ENCODE data around the gene C21orf58. TPM values are rescaled to one million over a fixed set of nuclear protein-coding genes. Genes with fewer than 3 reads are reported as not detected.
A peak's percentile ranks its signal among the peaks of the same experiment; 100 is the strongest.

C21orf58 gene
- total RNA-seq, 1 experiment from 2014 or later, result 28.2 TPM

DNA sequence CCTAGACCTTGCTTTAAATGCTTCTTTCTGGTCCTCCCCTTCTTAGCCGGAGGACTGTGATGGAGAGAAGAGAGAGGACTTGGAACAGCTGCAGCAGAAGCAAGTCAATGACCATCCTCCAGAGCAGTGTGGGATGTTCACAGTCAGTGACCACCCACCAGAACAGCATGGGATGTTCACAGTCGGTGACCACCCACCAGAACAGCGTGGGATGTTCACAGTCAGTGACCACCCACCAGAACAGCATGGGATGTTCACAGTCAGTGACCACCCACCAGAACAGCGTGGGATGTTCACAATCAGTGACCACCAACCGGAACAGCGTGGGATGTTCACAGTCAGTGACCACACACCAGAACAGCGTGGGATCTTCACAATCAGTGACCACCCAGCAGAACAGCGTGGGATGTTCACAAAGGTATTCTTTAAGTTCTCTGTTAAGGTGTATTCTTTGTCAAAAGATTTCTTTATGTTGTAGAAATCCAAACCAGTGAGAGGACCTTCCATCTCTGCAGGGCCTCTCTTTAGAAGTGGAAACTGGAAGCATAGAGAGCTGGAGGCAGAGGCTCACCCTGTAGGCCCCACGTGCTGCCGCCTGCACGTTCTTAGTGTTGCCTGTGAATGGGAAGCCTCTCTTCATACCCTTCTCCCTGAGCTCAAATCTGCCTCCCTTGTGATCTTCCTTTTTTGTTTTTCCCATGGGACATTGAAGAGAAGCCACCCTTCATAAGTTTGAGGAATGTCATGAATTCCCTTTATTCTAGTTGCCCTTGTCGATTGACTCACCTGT is 10.9 kb upstream of the C21orf58 start:
- no peak for DNase-seq
- intact Hi-C loops (cut with micrococcal nuclease; ENCODE audit: unreplicated experiment), result no loop called here
- no peaks in the 10 kb centered on the region for H3K4me1 Mint-ChIP-seq (ENCODE audit: low read depth, unreplicated experiment)
- no peak overlapping the region for H3K4me3 Mint-ChIP-seq (ENCODE audit: low read depth, unreplicated experiment)
- peaks cover 30% of the 10 kb centered on the region for H3K36me3 Mint-ChIP-seq (ENCODE audit: insufficient read depth, unreplicated experiment)
- TF ChIP-seq, protein P1, sequence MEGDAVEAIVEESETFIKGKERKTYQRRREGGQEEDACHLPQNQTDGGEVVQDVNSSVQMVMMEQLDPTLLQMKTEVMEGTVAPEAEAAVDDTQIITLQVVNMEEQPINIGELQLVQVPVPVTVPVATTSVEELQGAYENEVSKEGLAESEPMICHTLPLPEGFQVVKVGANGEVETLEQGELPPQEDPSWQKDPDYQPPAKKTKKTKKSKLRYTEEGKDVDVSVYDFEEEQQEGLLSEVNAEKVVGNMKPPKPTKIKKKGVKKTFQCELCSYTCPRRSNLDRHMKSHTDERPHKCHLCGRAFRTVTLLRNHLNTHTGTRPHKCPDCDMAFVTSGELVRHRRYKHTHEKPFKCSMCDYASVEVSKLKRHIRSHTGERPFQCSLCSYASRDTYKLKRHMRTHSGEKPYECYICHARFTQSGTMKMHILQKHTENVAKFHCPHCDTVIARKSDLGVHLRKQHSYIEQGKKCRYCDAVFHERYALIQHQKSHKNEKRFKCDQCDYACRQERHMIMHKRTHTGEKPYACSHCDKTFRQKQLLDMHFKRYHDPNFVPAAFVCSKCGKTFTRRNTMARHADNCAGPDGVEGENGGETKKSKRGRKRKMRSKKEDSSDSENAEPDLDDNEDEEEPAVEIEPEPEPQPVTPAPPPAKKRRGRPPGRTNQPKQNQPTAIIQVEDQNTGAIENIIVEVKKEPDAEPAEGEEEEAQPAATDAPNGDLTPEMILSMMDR (IDR thresholded peaks at IDR 0.05; ENCODE audit: unreplicated experiment), result no peak
- no peak overlapping the region for H3K27ac Mint-ChIP-seq (ENCODE audit: unreplicated experiment)
- CTCF ChIA-PET, result interaction anchor here (0.6 kb wide), 1 partner anchor 312 kb away, joined by 3 read pairs; no protein-coding TSS in a partner anchor
- H3K9me3 Mint-ChIP-seq (ENCODE audit: low read depth, unreplicated experiment), result no peaks in the 10 kb centered on the region
- BruUV-seq (replicated peaks), result no TSS peak
- H3K27me3 Mint-ChIP-seq (ENCODE audit: unreplicated experiment), result no peaks in the 10 kb centered on the region

GRCh38 chr21:46329796-46330195 is 6.1 kb upstream of the C21orf58 start:
- Mint-ChIP-seq H3K27ac (ENCODE audit: unreplicated experiment) (no peak overlapping the region), H3K9me3 (ENCODE audit: low read depth, unreplicated experiment) (no peaks in the 10 kb centered on the region), H3K4me3 (ENCODE audit: low read depth, unreplicated experiment) (no peak overlapping the region), H3K27me3 (ENCODE audit: unreplicated experiment) (no peaks in the 10 kb centered on the region), H3K36me3 (ENCODE audit: insufficient read depth, unreplicated experiment) (peaks cover 45% of the 10 kb centered on the region), H3K4me1 (ENCODE audit: low read depth, unreplicated experiment) (peaks cover 15% of the 10 kb centered on the region)
- no TSS peak for BruUV-seq (replicated peaks)
- intact Hi-C loops (cut with micrococcal nuclease; ENCODE audit: unreplicated experiment), result no loop called here
- DNase-seq, result no peak
- CTCF ChIA-PET, result no interaction called here
- TF ChIP-seq, protein P1 (IDR thresholded peaks at IDR 0.05; ENCODE audit: unreplicated experiment), result no peak

- H3K36me3 Mint-ChIP-seq (ENCODE audit: insufficient read depth, unreplicated experiment), result peaks cover 55% of the 10 kb centered on the region
- intact Hi-C loops (cut with micrococcal nuclease; ENCODE audit: unreplicated experiment), result no loop called here
- CTCF ChIA-PET, result no interaction called here
- H3K4me1 Mint-ChIP-seq (ENCODE audit: low read depth, unreplicated experiment), result peaks cover 15% of the 10 kb centered on the region
- no peak for DNase-seq
- H3K27ac Mint-ChIP-seq (ENCODE audit: unreplicated experiment), result no peak overlapping the region
- H3K9me3 Mint-ChIP-seq (ENCODE audit: low read depth, unreplicated experiment), result no peaks in the 10 kb centered on the region
- no peaks in the 10 kb centered on the region for H3K27me3 Mint-ChIP-seq (ENCODE audit: unreplicated experiment)
- no TSS peak for BruUV-seq (replicated peaks)
- TF ChIP-seq, protein P1 (IDR thresholded peaks at IDR 0.05; ENCODE audit: unreplicated experiment), result no peak
- H3K4me3 Mint-ChIP-seq (ENCODE audit: low read depth, unreplicated experiment), result no peak overlapping the region
Measured at GRCh38 chr21:46328151-46328550, 4.5 kb upstream of the C21orf58 start.

DNA sequence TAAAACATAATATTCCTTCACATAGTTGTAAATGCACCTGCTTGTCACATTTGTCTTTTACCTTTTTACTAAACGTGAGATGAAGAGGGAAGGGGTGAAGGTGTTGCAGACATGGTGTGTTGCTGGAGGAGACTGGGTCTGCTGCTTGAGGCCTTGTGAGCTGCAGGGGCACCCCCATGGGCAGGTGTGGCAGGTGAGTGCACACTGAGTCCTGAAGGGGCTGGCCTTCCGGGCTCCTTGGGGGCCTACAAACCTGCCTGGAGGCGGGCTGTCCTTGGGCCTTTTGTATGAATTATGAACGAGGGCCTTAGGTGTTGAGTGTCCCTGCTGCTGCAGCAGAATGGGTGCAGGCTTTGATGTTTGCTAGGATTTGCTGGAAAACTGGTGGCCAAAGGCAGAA is 4.0 kb upstream of the C21orf58 start:
- BruUV-seq (replicated peaks), result TSS peak; percentile 2
- Mint-ChIP-seq H3K27ac (ENCODE audit: unreplicated experiment) (no peak overlapping the region), H3K4me1 (ENCODE audit: low read depth, unreplicated experiment) (peaks cover 15% of the 10 kb centered on the region), H3K9me3 (ENCODE audit: low read depth, unreplicated experiment) (no peaks in the 10 kb centered on the region), H3K4me3 (ENCODE audit: low read depth, unreplicated experiment) (no peak overlapping the region), H3K36me3 (ENCODE audit: insufficient read depth, unreplicated experiment) (peaks cover 59% of the 10 kb centered on the region), H3K27me3 (ENCODE audit: unreplicated experiment) (no peaks in the 10 kb centered on the region)
- TF ChIP-seq, protein P1 (IDR thresholded peaks at IDR 0.05; ENCODE audit: unreplicated experiment), result no peak
- CTCF ChIA-PET, result no interaction called here
- intact Hi-C loops (cut with micrococcal nuclease; ENCODE audit: unreplicated experiment), result no loop called here
- no peak for DNase-seq

All from Calu3 (cell line).